K562 (cell line): ENCODE measurements around the gene IGSF21.

Experiments used
- EZH2 ChIP-seq: IDR thresholded peaks from 2 replicates; pipeline ENCODE4 v1.6.1; 2012; ENCODE audit warnings: low read depth, mild to moderate bottlenecking, inconsistent platforms, low read length, borderline replicate concordance
- KLF16 ChIP-seq: IDR thresholded peaks from 2 replicates; pipeline ENCODE4 v1.6.1; 2016; ENCODE audit warnings: antibody characterized with exemption
- MAFK ChIP-seq: IDR thresholded peaks from 2 replicates; pipeline ENCODE4 v1.6.1; 2011; ENCODE audit warnings: low read length, improper control_type of control experiment
- NFIC ChIP-seq: fragments of 450-650 bp; IDR thresholded peaks from 2 replicates; pipeline ENCODE4 v1.6.1; 2017; ENCODE audit warnings: mild to moderate bottlenecking, inconsistent platforms
- SMC3 ChIP-seq: conservative IDR thresholded peaks from 2 replicates; pipeline ENCODE4 v1.6.1; 2011; ENCODE audit warnings: low read depth, low read length, improper control_type of control experiment; ENCODE audit not compliant: insufficient read depth
- TEAD2 ChIP-seq: fragments of 450-650 bp; IDR thresholded peaks from 2 replicates; pipeline ENCODE4 v1.6.1; 2016; ENCODE audit warnings: missing genetic modification characterization, control low read depth, missing compliant biosample characterization
- ZNF274 ChIP-seq: IDR thresholded peaks from 2 replicates; pipeline ENCODE4 v1.6.1; 2011; ENCODE audit warnings: low read depth, mild to moderate bottlenecking, low read length, moderate library complexity, borderline replicate concordance
- TF ChIP-seq, protein P1 (sequence below): sonication (generic); formaldehyde crosslinking; IDR thresholded peaks from 2 replicates; pipeline ENCODE4 v1.8.1; 2023; ENCODE audit warnings: mild to moderate bottlenecking, missing genetic modification reagents
- TF ChIP-seq, protein P2 (sequence below), 3 experiments: IDR thresholded peaks in 2 of 3; conservative IDR thresholded peaks in 1 of 3; 2 replicates each; pipeline ENCODE4 v1.5.1; 2011 to 2012; ENCODE audit warnings: low read length in 3 of 3, mild to moderate bottlenecking in 3 of 3, control low read depth in 2 of 3, improper control_type of control experiment in 1 of 3, inconsistent platforms in 1 of 3, low read depth in 1 of 3, mixed read lengths in 1 of 3, moderate library complexity in 1 of 3; ENCODE audit not compliant: insufficient read depth in 2 of 3
- TF ChIP-seq, protein P3 (sequence below): sonication (generic); formaldehyde crosslinking; IDR thresholded peaks from 2 replicates; pipeline ENCODE4 v1.5.0; 2020; ENCODE audit warnings: missing genetic modification reagents

DNA sequence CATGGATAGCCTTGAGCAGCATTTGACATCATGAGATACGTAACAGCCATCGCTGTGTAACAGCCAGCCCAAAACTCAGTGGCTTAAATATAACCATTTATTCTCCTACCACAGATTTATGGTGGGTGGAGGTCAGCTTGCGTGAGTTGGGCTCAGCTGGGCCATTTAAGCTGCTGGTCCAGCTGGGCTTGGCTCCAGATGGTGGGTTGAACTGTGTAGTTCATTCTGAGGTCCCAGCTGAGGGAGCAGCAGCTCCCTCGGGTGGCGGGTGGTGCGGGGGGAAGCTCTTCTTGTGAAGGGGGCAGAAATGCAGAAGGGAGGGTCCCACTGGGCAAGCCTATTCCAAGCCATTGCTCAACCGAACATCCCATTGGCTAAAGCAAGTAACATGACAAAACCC is 75.9 kb downstream of the IGSF21 start:
- TF ChIP-seq KLF16 (no peak), TEAD2 (no peak), MAFK (no peak), EZH2 (no peak), NFIC (no peak), SMC3 (no peak), ZNF274 (no peak)
- TF ChIP-seq, protein P1, sequence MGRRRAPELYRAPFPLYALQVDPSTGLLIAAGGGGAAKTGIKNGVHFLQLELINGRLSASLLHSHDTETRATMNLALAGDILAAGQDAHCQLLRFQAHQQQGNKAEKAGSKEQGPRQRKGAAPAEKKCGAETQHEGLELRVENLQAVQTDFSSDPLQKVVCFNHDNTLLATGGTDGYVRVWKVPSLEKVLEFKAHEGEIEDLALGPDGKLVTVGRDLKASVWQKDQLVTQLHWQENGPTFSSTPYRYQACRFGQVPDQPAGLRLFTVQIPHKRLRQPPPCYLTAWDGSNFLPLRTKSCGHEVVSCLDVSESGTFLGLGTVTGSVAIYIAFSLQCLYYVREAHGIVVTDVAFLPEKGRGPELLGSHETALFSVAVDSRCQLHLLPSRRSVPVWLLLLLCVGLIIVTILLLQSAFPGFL (CRISPR knock-in tag): no peak
- TF ChIP-seq, protein P2, sequence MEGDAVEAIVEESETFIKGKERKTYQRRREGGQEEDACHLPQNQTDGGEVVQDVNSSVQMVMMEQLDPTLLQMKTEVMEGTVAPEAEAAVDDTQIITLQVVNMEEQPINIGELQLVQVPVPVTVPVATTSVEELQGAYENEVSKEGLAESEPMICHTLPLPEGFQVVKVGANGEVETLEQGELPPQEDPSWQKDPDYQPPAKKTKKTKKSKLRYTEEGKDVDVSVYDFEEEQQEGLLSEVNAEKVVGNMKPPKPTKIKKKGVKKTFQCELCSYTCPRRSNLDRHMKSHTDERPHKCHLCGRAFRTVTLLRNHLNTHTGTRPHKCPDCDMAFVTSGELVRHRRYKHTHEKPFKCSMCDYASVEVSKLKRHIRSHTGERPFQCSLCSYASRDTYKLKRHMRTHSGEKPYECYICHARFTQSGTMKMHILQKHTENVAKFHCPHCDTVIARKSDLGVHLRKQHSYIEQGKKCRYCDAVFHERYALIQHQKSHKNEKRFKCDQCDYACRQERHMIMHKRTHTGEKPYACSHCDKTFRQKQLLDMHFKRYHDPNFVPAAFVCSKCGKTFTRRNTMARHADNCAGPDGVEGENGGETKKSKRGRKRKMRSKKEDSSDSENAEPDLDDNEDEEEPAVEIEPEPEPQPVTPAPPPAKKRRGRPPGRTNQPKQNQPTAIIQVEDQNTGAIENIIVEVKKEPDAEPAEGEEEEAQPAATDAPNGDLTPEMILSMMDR (IDR thresholded peaks at IDR 0.05 in 2 of 3, conservative IDR thresholded peaks at IDR 0.05 in 1 of 3; ENCODE audit: insufficient read depth in 2 of 3, low read depth in 1 of 3, low read length in 3 of 3): no peak
- TF ChIP-seq, protein P3, sequence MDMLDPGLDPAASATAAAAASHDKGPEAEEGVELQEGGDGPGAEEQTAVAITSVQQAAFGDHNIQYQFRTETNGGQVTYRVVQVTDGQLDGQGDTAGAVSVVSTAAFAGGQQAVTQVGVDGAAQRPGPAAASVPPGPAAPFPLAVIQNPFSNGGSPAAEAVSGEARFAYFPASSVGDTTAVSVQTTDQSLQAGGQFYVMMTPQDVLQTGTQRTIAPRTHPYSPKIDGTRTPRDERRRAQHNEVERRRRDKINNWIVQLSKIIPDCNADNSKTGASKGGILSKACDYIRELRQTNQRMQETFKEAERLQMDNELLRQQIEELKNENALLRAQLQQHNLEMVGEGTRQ: no peak
